ENCODE measurements around the gene REEP6. TPM values are rescaled to one million over a fixed set of nuclear protein-coding genes. Genes with fewer than 3 reads are reported as not detected.

The REEP6 gene
- 12.6 and 13.4 TPM in 2 replicates for total RNA-seq (2021; fragmentation: NEBNext Ultra II Directional; extraction: Animal tissue kit (Norgen Biotek cat#: 25700))
- 20.7 and 31.4 TPM in 2 replicates for polyA plus RNA-seq (2011; rRNA removed)
- polyA plus RNA-seq (2011; cell fraction: cytosol; rRNA removed): 12.6 TPM
- polyA plus RNA-seq (2011; cell fraction: nucleus; rRNA removed): 14.4 TPM
- 8.7 to 19.5 TPM (median 15.4 TPM) in 4 replicates for polyA plus RNA-seq (2012, experiment 1 of 2)
- polyA plus RNA-seq (2012, experiment 2 of 2): 12.8 TPM
- 17.9 TPM for polyA plus RNA-seq (2013, experiment 1 of 2)
- 25.1 TPM for polyA plus RNA-seq (2013, experiment 2 of 2)
- 4.2 and 5.5 TPM in 2 replicates for polyA minus RNA-seq (2011; rRNA and poly(A)+ RNA removed)
- polyA minus RNA-seq (2011; cell fraction: cytosol; rRNA and poly(A)+ RNA removed): 13.8 TPM
- 6.6 TPM for polyA minus RNA-seq (2011; cell fraction: nucleus; rRNA and poly(A)+ RNA removed)
- long read RNA-seq, experiment 1, partial matches to known transcripts: 12 of 15 reads
- long read RNA-seq, experiment 1, other reads (novel, unspliced or antisense): 0 of 15 reads
- long read RNA-seq, experiment 2, partial matches to known transcripts: 0 of 1 reads
- long read RNA-seq, experiment 2, other reads (novel, unspliced or antisense): 0 of 1 reads

GRCh38 chr19:1491114-1491848 lies at the start of gene REEP6:
REEP6 (plus strand) TSS chr19:1491181; CDS start chr19:1491270, 89 bp downstream.
- H2AK5ac ChIP-seq (ENCODE audit: low read depth, low read length): no peak within 1 kb of the TSS
- POLR2A ChIA-PET (ENCODE audit: partially characterized antibody): interaction anchor here (0.6 to 1.9 kb wide), 7 partner anchors 11 to 123 kb away, joined by 3 to 8 read pairs (median 4); no protein-coding TSS in a partner anchor
- no peaks in the 10 kb centered on the region for H3K36me3 ChIP-seq (ENCODE audit: control insufficient read depth in 2 of 4, insufficient read depth in 4 of 4, low read length in 3 of 4)
- H3K9me3 ChIP-seq (ENCODE audit: insufficient read depth in 2 of 2, low read depth in 1 of 2, low read length in 1 of 2): no peaks in the 10 kb centered on the region
- peak within 1 kb of the TSS; percentile 52 to 80 (median 74) for H3K4me3 ChIP-seq (ENCODE audit: extremely low read depth in 1 of 4, insufficient read depth in 2 of 4, low read depth in 3 of 4, low read length in 4 of 4)
- 8% methylated on average over 31 of the region's 73 CpGs; no CpG with 5 or more reads in 1 of the 2 experiments for WGBS, 2 experiments (ENCODE audit: extremely low coverage in 1 of 2, insufficient coverage in 1 of 2, insufficient read length in 1 of 2, insufficient replicate concordance in 2 of 2, low coverage in 1 of 2, low lambda C conversion rate in 2 of 2, missing lambda C conversion rate in 1 of 2)
- no peak within 1 kb of the TSS for H3K23ac ChIP-seq (ENCODE audit: insufficient read length)
- peaks cover 0 to 3% of the 10 kb centered on the region in 2 experiments for H4K20me1 ChIP-seq (replicated peaks in 1 of 2; ENCODE audit: control insufficient read depth in 1 of 2, insufficient read depth in 2 of 2, low read length in 2 of 2)
- H3K27ac ChIP-seq (ENCODE audit: low read depth, low read length): peak within 1 kb of the TSS; percentile 58; the same call in 1 of the 2 replicates
- H2BK15ac ChIP-seq (ENCODE audit: low read length): no peak within 1 kb of the TSS
- H3K18ac ChIP-seq (ENCODE audit: extremely low read depth, low read length): peak within 1 kb of the TSS; percentile 62
- H4K8ac ChIP-seq (ENCODE audit: extremely low read depth, insufficient read depth, low read length): peak within 1 kb of the TSS; percentile 73
- CTCF ChIA-PET (ENCODE audit: partially characterized antibody): interaction anchor here (0.6 to 1.3 kb wide), 4 partner anchors 13 to 730 kb away, joined by 4 to 7 read pairs (median 4); no protein-coding TSS in a partner anchor
- H3K56ac ChIP-seq (replicated peaks; ENCODE audit: insufficient read length, low read depth, low read length): peak within 1 kb of the TSS; percentile 36
- H3K4me2 ChIP-seq (ENCODE audit: insufficient read depth in 1 of 2, low read depth in 2 of 2, low read length in 2 of 2): peak within 1 kb of the TSS; percentile 66 to 89
- H3K23me2 ChIP-seq (ENCODE audit: low read depth, low read length): peaks cover 7% of the 10 kb centered on the region; the same call in 1 of the 2 replicates
- no peak within 1 kb of the TSS for H3K14ac ChIP-seq (ENCODE audit: insufficient read length)
- H3K4ac ChIP-seq (replicated peaks; ENCODE audit: insufficient read length, low read depth, low read length): peak within 1 kb of the TSS; percentile 85
- no peaks in the 10 kb centered on the region for H3K79me2 ChIP-seq (ENCODE audit: control insufficient read depth in 1 of 2, insufficient read depth in 2 of 2, low read length in 2 of 2)
- peak within 1 kb of the TSS; percentile 86 for H4K5ac ChIP-seq (ENCODE audit: insufficient read length, low read depth, low read length)
- H3K79me1 ChIP-seq (ENCODE audit: low read depth, low read length): no peaks in the 10 kb centered on the region
- peak within 1 kb of the TSS; percentile 5 to 69 (median 47); a peak in 5 of 7 replicates for H3K9ac ChIP-seq (replicated peaks in 1 of 4; ENCODE audit: extremely low read depth in 1 of 4, low read depth in 3 of 4, low read length in 3 of 4)
- peaks cover 3 to 17% (median 9%) of the 10 kb centered on the region in 4 experiments; a peak in 6 of 7 replicates for H3K27me3 ChIP-seq (replicated peaks in 1 of 4; ENCODE audit: control insufficient read depth in 3 of 4, extremely low read depth in 1 of 4, insufficient read depth in 3 of 4, low read length in 3 of 4)
- peaks cover 0 to 5% (median 2%) of the 10 kb centered on the region in 4 experiments; a peak in 4 of 7 replicates for H3K4me1 ChIP-seq (replicated peaks in 1 of 4; ENCODE audit: control insufficient read depth in 3 of 4, insufficient read depth in 4 of 4, low read length in 3 of 4)
- peak within 1 kb of the TSS; percentile 96; the same call in 1 of the 2 replicates for H2AFZ ChIP-seq (ENCODE audit: low read length)
- H4K91ac ChIP-seq (replicated peaks; ENCODE audit: insufficient read length, low read length): peak within 1 kb of the TSS; percentile 40
- H2BK5ac ChIP-seq (ENCODE audit: low read depth, low read length): peak within 1 kb of the TSS; percentile 66; the same call in 1 of the 2 replicates
- DNase-seq (ENCODE audit: low read depth in 1 of 2, low spot score in 2 of 2): no peak
- H2BK120ac ChIP-seq (replicated peaks; ENCODE audit: low read depth, low read length): no peak within 1 kb of the TSS
- 0 out of 2 replicates have a peak within 1 kb of the TSS, but pooled peaks have one; percentile 44 for H2BK12ac ChIP-seq (ENCODE audit: low read depth, low read length)
- FAIRE-seq: no peak
- no peak within 1 kb of the TSS for H2BK20ac ChIP-seq (ENCODE audit: low read length)
- no peak for TF ChIP-seq BRCA1 (IDR thresholded peaks at IDR 0.05; ENCODE audit: low read depth, low read length)
- no peak for TF ChIP-seq CHD2 (IDR thresholded peaks at IDR 0.05; ENCODE audit: low read length)
- TF ChIP-seq CREB1 (IDR thresholded peaks at IDR 0.05): 0 out of 2 replicates have a peak, but pooled peaks have one; percentile 4
- TF ChIP-seq EGR1 (IDR thresholded peaks at IDR 0.05; ENCODE audit: borderline replicate concordance, low read depth, low read length): peak; percentile 58; the same call in 1 of the 2 replicates
- peak; percentile 50 for TF ChIP-seq MAX (IDR thresholded peaks at IDR 0.05)
- TF ChIP-seq PHF8 (conservative IDR thresholded peaks at IDR 0.05; ENCODE audit: low read depth, low read length): peak; percentile 28; the same call in 1 of the 2 replicates
- no peak for TF ChIP-seq JUND (IDR thresholded peaks at IDR 0.05; ENCODE audit: low read length)
- TF ChIP-seq SUZ12 (IDR thresholded peaks at IDR 0.05; ENCODE audit: low read length): 0 out of 2 replicates have a peak, but pooled peaks have one; percentile 33
- TF ChIP-seq KDM1A (IDR thresholded peaks at IDR 0.05; ENCODE audit: borderline replicate concordance, low read length): peak; percentile 83

Measured in H1 (cell line).